Panc1 (cell line): ENCODE data around the gene NDST1. TPM values are rescaled to one million over a fixed set of nuclear protein-coding genes. Genes with fewer than 3 reads are reported as not detected.

Source experiments
- ATAC-seq: fragments of 200-7000 bp; cut with Tn5 transposase; 2 replicates; pipeline ENCODE4 v1.9.1; 2020; ENCODE audit warnings: mild to moderate bottlenecking, moderate library complexity
- BruUV-seq: library from RNA; stranded (reverse); fragments of 400-500 nt; replicated peaks from 2 replicates; lab custom pipeline; 2021; lab: Mats Ljungman, UMichigan
- CTCF ChIA-PET: fragments of 300-600 bp; sonication (Branson Sonifier 250); formaldehyde crosslinking; loops from one replicate; lab custom pipeline; 2022; ENCODE audit warnings: antibody characterized with exemption; lab: Charles Lee
- POLR2A ChIA-PET: fragments of 300-600 bp; sonication (Branson Sonifier 250); formaldehyde crosslinking; loops from one replicate; lab custom pipeline; 2022; ENCODE audit warnings: antibody characterized with exemption; lab: Charles Lee
- DNase-seq: peaks from one replicate; pipeline ENCODE4 v3.0.0-alpha.2; 2010; ENCODE audit warnings: low read depth, low spot score
- H3K27ac ChIP-seq: 2 replicates; pipeline ENCODE4 v1.5.1; 2011; ENCODE audit warnings: mild to moderate bottlenecking, low read length, inconsistent platforms
- H3K27me3 ChIP-seq: fragments of 200-500 bp; sonication (Bioruptor generic); 2 replicates; pipeline ENCODE4 v1.6.0; 2014; ENCODE audit warnings: low read length, inconsistent platforms; ENCODE audit not compliant: control insufficient read depth, insufficient read depth
- H3K36me3 ChIP-seq: fragments of 200-500 bp; sonication (Bioruptor generic); 2 replicates; pipeline ENCODE4 v1.5.1; 2014; ENCODE audit warnings: inconsistent platforms, mild to moderate bottlenecking, low read length, moderate library complexity; ENCODE audit not compliant: control insufficient read depth, insufficient read depth
- H3K4me1 ChIP-seq: 2 replicates; pipeline ENCODE4 v1.5.1; 2011; ENCODE audit warnings: inconsistent platforms, mild to moderate bottlenecking, low read length, moderate library complexity; ENCODE audit not compliant: control insufficient read depth, insufficient read depth
- H3K4me3 ChIP-seq, 2 experiments: 2 replicates each; pipeline ENCODE4 v1.5.1; 2011 to 2012; ENCODE audit warnings: low read depth in 2 of 2, low read length in 2 of 2, mild to moderate bottlenecking in 2 of 2, inconsistent platforms in 1 of 2, moderate library complexity in 1 of 2
- H3K9me3 ChIP-seq: fragments of 200-500 bp; sonication (Bioruptor generic); 2 replicates; pipeline ENCODE4 v1.5.1; 2014; ENCODE audit warnings: low read depth, mild to moderate bottlenecking, inconsistent platforms, low read length, moderate library complexity; ENCODE audit not compliant: control insufficient read depth, insufficient read depth
- POLR2AphosphoS5 ChIP-seq: IDR thresholded peaks from 2 replicates; pipeline ENCODE4 v1.6.1; 2012; ENCODE audit warnings: mild to moderate bottlenecking, low read depth, low read length, moderate library complexity
- TCF7L2 ChIP-seq: IDR thresholded peaks from 2 replicates; pipeline ENCODE4 v1.6.1; 2011; ENCODE audit warnings: mild to moderate bottlenecking, low read depth, low read length, inconsistent platforms
- in situ Hi-C: cut with HindIII; loops from 2 replicates; pipeline ENCODE4 v1.10.0; 2016; ENCODE audit warnings: low sequenced_read_pairs, low pct_unique_long_range_greater_than_20kb
- intact Hi-C: fragments of 100-400 bp; cut with micrococcal nuclease; formaldehyde crosslinking; loops from one replicate; pipeline ENCODE4 v1.10.0; 2022; ENCODE audit not compliant: unreplicated experiment
- total RNA-seq: library from RNA; stranded (reverse); gene quantifications from one replicate; pipeline ENCODE4 v1.2.1, GENCODE V29; 2021; ENCODE audit not compliant: unreplicated experiment
- TF ChIP-seq, protein P1 (sequence below): fragments of 450-650 bp; IDR thresholded peaks from 2 replicates; pipeline ENCODE4 v1.5.1; 2017; ENCODE audit warnings: mild to moderate bottlenecking
- TF ChIP-seq, protein P2 (sequence below), 2 experiments: IDR thresholded peaks; 2 replicates each; pipeline ENCODE4 v1.6.1; 2011 to 2012; ENCODE audit warnings: low read depth in 2 of 2, control low read depth in 1 of 2, low read length in 1 of 2, mild to moderate bottlenecking in 1 of 2, moderate library complexity in 1 of 2; ENCODE audit not compliant: insufficient read depth in 1 of 2

NDST1 gene
- total RNA-seq, 1 experiment from 2014 or later = 142 TPM

DNA sequence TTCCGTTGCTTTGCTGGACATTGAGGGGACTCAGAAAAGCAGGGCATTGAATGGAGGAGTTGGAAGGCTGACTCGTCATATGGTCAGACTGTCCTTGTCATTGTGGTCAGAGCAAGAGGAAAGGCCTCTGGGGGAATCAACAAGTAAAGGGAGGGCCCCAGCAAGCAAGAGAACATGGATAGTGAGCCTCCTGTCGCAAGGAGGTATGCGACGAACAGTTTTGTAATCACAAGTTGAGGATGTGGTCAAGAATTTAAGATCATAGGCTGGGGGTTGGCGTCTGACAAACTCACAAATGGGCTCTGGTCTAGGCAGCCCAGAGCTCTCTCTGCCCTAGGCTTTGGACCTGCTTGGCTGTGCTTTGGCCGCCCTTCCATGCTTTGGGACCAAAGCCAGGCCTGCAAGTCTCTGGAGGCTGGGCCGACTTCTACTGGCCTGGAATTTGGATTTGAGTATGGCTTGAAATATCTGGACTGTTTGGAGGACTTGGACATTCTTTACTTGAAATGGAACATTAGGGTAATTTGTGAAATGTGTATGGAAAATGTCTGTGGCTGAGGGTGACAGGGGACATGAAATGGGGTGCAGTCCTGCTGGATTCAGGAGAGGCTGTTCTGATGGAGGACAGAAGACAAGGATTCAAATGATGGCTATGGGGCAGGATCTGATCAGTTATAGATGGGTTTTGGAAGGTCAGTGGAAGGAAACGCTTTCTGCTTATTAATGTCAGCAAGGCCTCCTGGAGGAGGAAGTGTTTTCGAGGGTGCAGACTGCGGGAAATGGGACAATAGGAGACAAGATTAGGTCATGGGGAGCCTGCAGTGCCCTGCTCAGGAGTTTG, 19.2 kb upstream of the NDST1 start:
- BruUV-seq = TSS peak; percentile 53
- peak overlapping the region; percentile 95 for H3K27ac ChIP-seq
- in situ Hi-C loops (no loop called here), intact Hi-C loops (no loop called here)
- CTCF ChIA-PET = no interaction called here
- peak overlapping the region; percentile 79 to 81 for H3K4me3 ChIP-seq
- DNase-seq (no peak), ATAC-seq (no peak)
- H3K4me1 ChIP-seq = peaks cover 72% of the 10 kb centered on the region
- H3K9me3 ChIP-seq = no peaks in the 10 kb centered on the region
- no peaks in the 10 kb centered on the region for H3K36me3 ChIP-seq
- POLR2A ChIA-PET = no interaction called here
- H3K27me3 ChIP-seq = no peaks in the 10 kb centered on the region
- TF ChIP-seq, protein P1, sequence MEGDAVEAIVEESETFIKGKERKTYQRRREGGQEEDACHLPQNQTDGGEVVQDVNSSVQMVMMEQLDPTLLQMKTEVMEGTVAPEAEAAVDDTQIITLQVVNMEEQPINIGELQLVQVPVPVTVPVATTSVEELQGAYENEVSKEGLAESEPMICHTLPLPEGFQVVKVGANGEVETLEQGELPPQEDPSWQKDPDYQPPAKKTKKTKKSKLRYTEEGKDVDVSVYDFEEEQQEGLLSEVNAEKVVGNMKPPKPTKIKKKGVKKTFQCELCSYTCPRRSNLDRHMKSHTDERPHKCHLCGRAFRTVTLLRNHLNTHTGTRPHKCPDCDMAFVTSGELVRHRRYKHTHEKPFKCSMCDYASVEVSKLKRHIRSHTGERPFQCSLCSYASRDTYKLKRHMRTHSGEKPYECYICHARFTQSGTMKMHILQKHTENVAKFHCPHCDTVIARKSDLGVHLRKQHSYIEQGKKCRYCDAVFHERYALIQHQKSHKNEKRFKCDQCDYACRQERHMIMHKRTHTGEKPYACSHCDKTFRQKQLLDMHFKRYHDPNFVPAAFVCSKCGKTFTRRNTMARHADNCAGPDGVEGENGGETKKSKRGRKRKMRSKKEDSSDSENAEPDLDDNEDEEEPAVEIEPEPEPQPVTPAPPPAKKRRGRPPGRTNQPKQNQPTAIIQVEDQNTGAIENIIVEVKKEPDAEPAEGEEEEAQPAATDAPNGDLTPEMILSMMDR = no peak
- no peak for TF ChIP-seq POLR2AphosphoS5
- no peak for TF ChIP-seq TCF7L2

DNA sequence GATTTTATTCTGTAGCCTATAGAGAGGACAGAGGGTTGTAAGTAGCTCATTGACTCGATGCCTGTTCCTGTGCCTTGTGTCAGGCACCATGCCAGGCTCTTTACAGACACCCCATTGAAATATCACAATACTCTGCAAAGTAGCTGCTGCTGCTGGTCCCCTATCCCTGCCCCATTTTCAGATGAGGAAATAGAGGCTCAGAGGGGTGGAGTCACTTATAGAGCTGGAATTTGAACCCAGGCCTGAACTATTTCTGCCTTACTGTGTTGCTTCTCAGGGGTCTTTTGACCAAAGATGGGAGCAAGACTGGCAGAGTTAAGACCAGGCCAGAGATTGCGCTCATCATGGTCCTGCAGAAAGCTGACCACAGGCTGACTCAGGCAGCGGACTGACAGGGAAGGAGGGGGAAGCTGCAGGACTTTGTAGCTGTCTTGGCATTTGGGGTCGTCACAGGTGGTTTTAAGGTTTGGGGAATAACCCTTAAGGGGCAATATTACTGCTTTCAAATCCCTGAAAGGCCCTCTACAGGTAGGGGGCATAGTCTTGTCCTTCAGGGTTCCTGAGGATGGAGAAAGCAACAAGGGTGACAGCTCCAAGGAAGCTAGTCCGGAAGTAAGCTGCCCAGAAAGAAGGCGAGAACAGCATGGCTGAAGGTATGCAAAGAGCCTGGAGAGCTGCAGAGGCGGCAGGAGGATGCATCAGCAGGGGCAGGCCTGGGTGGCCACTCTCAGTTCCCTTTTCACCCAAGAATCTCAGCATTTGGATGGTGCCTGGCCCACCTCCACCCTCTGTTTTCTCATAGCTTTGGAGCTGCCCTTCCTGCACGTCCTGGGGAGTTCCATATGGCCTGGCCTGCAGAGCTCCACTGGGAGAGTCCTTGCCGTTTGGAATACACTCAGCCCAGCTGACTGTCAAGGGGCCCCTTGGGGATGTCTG, 18.3 kb upstream of the NDST1 start:
- TF ChIP-seq, protein P2, sequence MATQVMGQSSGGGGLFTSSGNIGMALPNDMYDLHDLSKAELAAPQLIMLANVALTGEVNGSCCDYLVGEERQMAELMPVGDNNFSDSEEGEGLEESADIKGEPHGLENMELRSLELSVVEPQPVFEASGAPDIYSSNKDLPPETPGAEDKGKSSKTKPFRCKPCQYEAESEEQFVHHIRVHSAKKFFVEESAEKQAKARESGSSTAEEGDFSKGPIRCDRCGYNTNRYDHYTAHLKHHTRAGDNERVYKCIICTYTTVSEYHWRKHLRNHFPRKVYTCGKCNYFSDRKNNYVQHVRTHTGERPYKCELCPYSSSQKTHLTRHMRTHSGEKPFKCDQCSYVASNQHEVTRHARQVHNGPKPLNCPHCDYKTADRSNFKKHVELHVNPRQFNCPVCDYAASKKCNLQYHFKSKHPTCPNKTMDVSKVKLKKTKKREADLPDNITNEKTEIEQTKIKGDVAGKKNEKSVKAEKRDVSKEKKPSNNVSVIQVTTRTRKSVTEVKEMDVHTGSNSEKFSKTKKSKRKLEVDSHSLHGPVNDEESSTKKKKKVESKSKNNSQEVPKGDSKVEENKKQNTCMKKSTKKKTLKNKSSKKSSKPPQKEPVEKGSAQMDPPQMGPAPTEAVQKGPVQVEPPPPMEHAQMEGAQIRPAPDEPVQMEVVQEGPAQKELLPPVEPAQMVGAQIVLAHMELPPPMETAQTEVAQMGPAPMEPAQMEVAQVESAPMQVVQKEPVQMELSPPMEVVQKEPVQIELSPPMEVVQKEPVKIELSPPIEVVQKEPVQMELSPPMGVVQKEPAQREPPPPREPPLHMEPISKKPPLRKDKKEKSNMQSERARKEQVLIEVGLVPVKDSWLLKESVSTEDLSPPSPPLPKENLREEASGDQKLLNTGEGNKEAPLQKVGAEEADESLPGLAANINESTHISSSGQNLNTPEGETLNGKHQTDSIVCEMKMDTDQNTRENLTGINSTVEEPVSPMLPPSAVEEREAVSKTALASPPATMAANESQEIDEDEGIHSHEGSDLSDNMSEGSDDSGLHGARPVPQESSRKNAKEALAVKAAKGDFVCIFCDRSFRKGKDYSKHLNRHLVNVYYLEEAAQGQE (IDR thresholded peaks at IDR 0.05; ENCODE audit: insufficient read depth in 1 of 2, low read depth in 2 of 2, low read length in 1 of 2) = no peak
- TF ChIP-seq, protein P1 = no peak
- TF ChIP-seq POLR2AphosphoS5 = no peak
- no peak for ATAC-seq
- DNase-seq = no peak
- Histone ChIP-seq H3K27ac (peak overlapping the region; percentile 95), H3K4me1 (peaks cover 72% of the 10 kb centered on the region), H3K4me3 (no peak overlapping the region; a peak in 1 of 4 replicates), H3K27me3 (no peaks in the 10 kb centered on the region), H3K36me3 (no peaks in the 10 kb centered on the region), H3K9me3 (no peaks in the 10 kb centered on the region)
- in situ Hi-C loops = no loop called here
- ChIA-PET POLR2A (no interaction called here), CTCF (interaction anchor here (0.5 to 1.3 kb wide), 4 partner anchors 9 to 50 kb away, joined by 3 to 9 read pairs (median 3); no protein-coding TSS in a partner anchor)
- intact Hi-C loops = no loop called here
- no TSS peak for BruUV-seq
